Upper lobe of right lung (tissue), 1 donor: ENCODE measurements around the gene GOT2. TPM values are rescaled to one million over a fixed set of nuclear protein-coding genes. Genes with fewer than 3 reads are reported as not detected.

Experiments
- ATAC-seq: fragments of 200-7000 bp; cut with Tn5 transposase; one replicate; pipeline ENCODE4 v1.9.1; 2020; ENCODE audit warnings: mild to moderate bottlenecking, moderate library complexity
- DNase-seq: peaks from one replicate; pipeline ENCODE4 v3.0.0-alpha.2; 2020
- H3K27ac ChIP-seq: fragments of 200-600 bp; one replicate; pipeline ENCODE4 v1.8.0; 2022
- H3K27me3 ChIP-seq: fragments of 200-600 bp; one replicate; pipeline ENCODE4 v1.8.0; 2022; ENCODE audit warnings: mild to moderate bottlenecking
- H3K36me3 ChIP-seq: fragments of 200-600 bp; one replicate; pipeline ENCODE4 v1.8.0; 2022
- H3K4me1 ChIP-seq: fragments of 200-600 bp; one replicate; pipeline ENCODE4 v1.8.0; 2022
- H3K4me3 ChIP-seq: fragments of 200-600 bp; one replicate; pipeline ENCODE4 v1.8.0; 2022; ENCODE audit warnings: mild to moderate bottlenecking
- H3K9me3 ChIP-seq: fragments of 200-600 bp; one replicate; pipeline ENCODE4 v1.8.0; 2022
- intact Hi-C: fragments of 100-400 bp; cut with DNase I; formaldehyde crosslinking; loops from one replicate; pipeline ENCODE4 v1.11.0; 2022
- total RNA-seq: library from RNA; stranded (reverse); fragmentation: NEBNext Ultra II Directional; extraction: Animal tissue kit (Norgen Biotek cat#: 25700); gene quantifications from one replicate; pipeline ENCODE4 v1.2.1, GENCODE V29; 2021
- TF ChIP-seq, protein P1 (sequence below): fragments of 200-600 bp; IDR thresholded peaks from one replicate; pipeline ENCODE4 v1.8.0; 2022; ENCODE audit warnings: antibody characterized with exemption
- donor health status: DM: no; HTN: yes; CAD: no; lungs with severe emphysema.

The GOT2 gene
- total RNA-seq, 1 donor from 2014 or later = 51.6 TPM

DNA sequence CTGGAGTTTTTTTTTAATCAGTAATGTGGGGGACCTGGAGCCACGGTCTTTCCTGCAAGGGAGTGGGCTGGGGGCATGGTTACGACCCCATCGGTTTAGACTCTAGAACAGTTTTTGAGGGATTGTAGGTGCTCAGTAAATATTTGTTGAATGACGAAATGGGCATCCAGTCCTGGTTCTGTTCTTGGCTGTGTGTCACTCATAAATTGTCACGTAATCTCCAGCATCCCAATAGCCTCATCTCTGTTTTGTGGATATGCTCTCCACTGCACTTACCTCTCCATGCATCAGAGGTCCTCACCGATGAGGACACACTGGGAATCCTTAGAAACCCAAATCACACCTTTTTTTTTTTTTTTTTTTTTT, 49.0 kb downstream of the GOT2 start:
- DNase-seq (no peak), ATAC-seq (no peak)
- H3K9me3 ChIP-seq = no peaks in the 10 kb centered on the region
- no peaks in the 10 kb centered on the region for H3K27me3 ChIP-seq
- H3K27ac ChIP-seq = peak overlapping the region; percentile 82
- H3K36me3 ChIP-seq = no peaks in the 10 kb centered on the region
- intact Hi-C loops = no loop called here
- H3K4me3 ChIP-seq = peak overlapping the region; percentile 98
- TF ChIP-seq, protein P1, sequence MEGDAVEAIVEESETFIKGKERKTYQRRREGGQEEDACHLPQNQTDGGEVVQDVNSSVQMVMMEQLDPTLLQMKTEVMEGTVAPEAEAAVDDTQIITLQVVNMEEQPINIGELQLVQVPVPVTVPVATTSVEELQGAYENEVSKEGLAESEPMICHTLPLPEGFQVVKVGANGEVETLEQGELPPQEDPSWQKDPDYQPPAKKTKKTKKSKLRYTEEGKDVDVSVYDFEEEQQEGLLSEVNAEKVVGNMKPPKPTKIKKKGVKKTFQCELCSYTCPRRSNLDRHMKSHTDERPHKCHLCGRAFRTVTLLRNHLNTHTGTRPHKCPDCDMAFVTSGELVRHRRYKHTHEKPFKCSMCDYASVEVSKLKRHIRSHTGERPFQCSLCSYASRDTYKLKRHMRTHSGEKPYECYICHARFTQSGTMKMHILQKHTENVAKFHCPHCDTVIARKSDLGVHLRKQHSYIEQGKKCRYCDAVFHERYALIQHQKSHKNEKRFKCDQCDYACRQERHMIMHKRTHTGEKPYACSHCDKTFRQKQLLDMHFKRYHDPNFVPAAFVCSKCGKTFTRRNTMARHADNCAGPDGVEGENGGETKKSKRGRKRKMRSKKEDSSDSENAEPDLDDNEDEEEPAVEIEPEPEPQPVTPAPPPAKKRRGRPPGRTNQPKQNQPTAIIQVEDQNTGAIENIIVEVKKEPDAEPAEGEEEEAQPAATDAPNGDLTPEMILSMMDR = no peak
- peaks cover 10% of the 10 kb centered on the region for H3K4me1 ChIP-seq

DNA sequence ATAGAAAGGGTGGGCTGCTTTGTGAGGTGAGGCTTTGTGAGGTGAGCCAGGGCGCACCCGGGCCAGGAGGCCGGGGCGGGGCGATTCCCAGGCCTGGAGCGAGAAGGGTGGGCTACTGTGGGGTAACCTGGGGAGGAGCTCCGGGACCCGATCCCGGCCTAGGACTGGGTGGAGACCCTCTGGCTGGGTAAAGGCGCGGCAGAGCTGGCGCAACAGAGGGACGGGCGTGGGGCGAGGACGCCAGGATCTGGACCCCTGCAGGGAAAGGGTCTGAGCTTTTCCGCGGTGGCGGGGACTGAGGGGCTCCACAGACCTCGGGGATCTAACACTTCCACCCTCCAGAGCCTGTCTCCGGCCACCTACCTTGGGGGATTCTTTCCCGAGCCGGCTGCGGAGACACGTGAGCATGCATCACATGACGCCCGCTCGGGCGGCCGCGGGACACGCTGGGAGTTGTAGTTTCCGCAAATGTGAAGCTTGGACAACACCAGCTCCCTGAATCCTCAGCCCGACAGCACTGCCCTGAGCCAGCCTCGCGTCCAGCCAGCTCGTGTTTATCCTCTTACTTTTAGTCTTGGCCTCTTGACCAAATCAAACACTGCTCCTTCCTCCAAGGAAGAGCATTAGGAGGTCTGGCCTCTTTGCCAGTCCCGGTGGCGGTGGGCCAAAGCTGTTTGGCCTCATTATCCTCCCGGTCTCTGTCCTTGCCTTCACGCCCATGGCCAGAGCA, 49.6 kb downstream of the GOT2 start, which contains the start of gene SLC38A7:
SLC38A7 (minus strand) TSS at position 417 of the 730 bp plus-strand sequence. CDS start 4,644 bp downstream, outside the sequence.
- peak within 1 kb of the TSS; percentile 98 for H3K4me3 ChIP-seq
- no peaks in the 10 kb centered on the region for H3K9me3 ChIP-seq
- intact Hi-C loops = no loop called here
- peak; percentile 95 for ATAC-seq
- H3K27me3 ChIP-seq = no peaks in the 10 kb centered on the region
- H3K4me1 ChIP-seq = peaks cover 10% of the 10 kb centered on the region
- peaks cover 4% of the 10 kb centered on the region for H3K36me3 ChIP-seq
- TF ChIP-seq, protein P1 = no peak
- peak within 1 kb of the TSS; percentile 82 for H3K27ac ChIP-seq
- DNase-seq = peak; percentile 93

DNA sequence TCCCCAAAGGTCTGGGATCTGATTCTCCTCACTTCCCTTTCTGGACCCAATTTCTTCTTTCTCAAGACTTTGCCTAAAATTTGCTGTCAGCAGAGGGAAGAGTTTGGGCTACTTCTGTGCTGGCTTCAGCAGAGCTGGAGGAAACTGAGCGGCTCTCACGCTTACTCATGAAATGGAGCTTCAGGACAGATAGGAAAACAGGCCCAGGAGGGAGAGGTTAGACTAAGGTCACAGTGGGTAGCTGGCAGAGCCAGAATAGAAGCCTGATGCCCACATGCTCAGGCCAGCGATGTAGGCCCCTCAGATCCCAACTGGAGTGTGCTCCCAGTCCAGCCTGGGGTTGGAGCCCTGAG, 50.1 kb downstream of the GOT2 start:
- ATAC-seq = peak; percentile 25
- H3K9me3 ChIP-seq = no peaks in the 10 kb centered on the region
- H3K4me1 ChIP-seq = peaks cover 10% of the 10 kb centered on the region
- TF ChIP-seq, protein P1 = no peak
- H3K27me3 ChIP-seq = no peaks in the 10 kb centered on the region
- intact Hi-C loops = no loop called here
- peak overlapping the region; percentile 98 for H3K4me3 ChIP-seq
- H3K27ac ChIP-seq = peak overlapping the region; percentile 82
- no peak for DNase-seq
- peaks cover 5% of the 10 kb centered on the region for H3K36me3 ChIP-seq

DNA sequence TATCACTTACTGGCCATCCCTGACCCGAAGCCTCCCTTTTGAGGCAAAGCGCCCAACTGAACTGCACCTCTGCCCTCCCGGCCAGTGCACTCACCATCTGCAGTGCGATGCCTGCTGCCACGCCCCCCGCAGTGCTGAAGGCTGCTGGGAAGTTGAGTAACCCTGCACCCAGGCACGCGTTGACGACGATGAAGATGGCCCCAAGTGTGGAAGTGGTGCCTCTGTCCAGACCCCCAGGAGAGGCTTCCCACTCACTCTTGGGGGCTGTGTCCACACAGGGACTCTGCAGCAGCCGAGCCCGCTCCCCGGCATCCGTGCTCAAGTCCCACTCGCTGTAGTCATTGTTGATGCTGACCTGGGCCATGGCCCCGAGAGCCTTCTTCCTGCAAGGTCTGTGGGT, 54.4 kb downstream of the GOT2 start:
- DNase-seq (no peak), ATAC-seq (no peak)
- Histone ChIP-seq H3K36me3 (peaks cover 23% of the 10 kb centered on the region), H3K27ac (no peak overlapping the region), H3K4me3 (no peak overlapping the region), H3K27me3 (no peaks in the 10 kb centered on the region), H3K4me1 (peaks cover 10% of the 10 kb centered on the region), H3K9me3 (no peaks in the 10 kb centered on the region)
- intact Hi-C loops = no loop called here
- TF ChIP-seq, protein P1 = no peak

DNA sequence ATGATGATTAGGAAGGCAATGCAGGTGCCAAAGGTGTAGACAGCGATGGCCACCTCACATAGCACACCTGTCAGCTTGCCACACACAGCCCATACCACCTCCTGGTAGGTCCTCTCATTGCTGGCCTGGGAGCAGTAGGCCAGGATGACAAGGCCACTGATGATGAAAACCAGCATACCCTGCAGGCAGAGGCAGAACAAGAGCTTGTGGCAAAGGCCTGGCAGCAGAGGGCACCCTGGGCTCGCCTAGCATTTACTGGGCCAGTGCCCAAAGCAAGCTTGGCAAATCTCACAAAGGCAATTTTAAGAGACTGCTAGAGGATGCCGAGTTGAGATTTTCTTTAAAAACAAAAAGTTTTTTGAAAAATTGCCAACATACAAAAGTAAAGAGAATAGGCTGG, 55.4 kb downstream of the GOT2 start:
- no peak overlapping the region for H3K27ac ChIP-seq
- no peak for ATAC-seq
- peaks cover 23% of the 10 kb centered on the region for H3K36me3 ChIP-seq
- no peaks in the 10 kb centered on the region for H3K9me3 ChIP-seq
- H3K4me3 ChIP-seq = no peak overlapping the region
- H3K4me1 ChIP-seq = peaks cover 6% of the 10 kb centered on the region
- intact Hi-C loops = no loop called here
- H3K27me3 ChIP-seq = no peaks in the 10 kb centered on the region
- DNase-seq = no peak
- TF ChIP-seq, protein P1 = no peak
